Left lung (tissue), 10 donors: ENCODE data around the gene DTNB. TPM values are rescaled to one million over a fixed set of nuclear protein-coding genes. Genes with fewer than 3 reads are reported as not detected.

ENCODE experiments used
- ATAC-seq: fragments of 200-7000 bp; cut with Tn5 transposase; one replicate; pipeline ENCODE4 v1.9.1; 2020; ENCODE audit warnings: moderate library complexity
- DNase-seq, 4 donors: peaks; one replicate each; pipeline ENCODE4 v3.0.0-alpha.2; 2013 to 2020
- H3K27ac ChIP-seq, 2 donors: fragments of 200-600 bp; sonication (generic) in 1 of 2; one replicate each; pipeline versions ENCODE4 v1.5.0 to v1.8.0; 2020 to 2021
- H3K27me3 ChIP-seq, 2 donors: fragments of 200-600 bp; sonication (generic) in 1 of 2; one replicate each; pipeline versions ENCODE4 v1.5.0 to v1.8.0; 2020 to 2021
- H3K36me3 ChIP-seq, 2 donors: fragments of 200-600 bp; sonication (generic) in 1 of 2; one replicate each; pipeline versions ENCODE4 v1.5.0 to v1.8.0; 2020 to 2021
- H3K4me1 ChIP-seq, 2 donors: fragments of 200-600 bp; one replicate each; pipeline ENCODE4 v1.8.0; 2021
- H3K4me3 ChIP-seq, 2 donors: fragments of 200-600 bp; sonication (generic) in 1 of 2; one replicate each; pipeline versions ENCODE4 v1.5.0 to v1.8.0; 2020 to 2021; ENCODE audit warnings: mild to moderate bottlenecking in 1 of 2
- H3K9me3 ChIP-seq, 2 donors: fragments of 200-600 bp; sonication (generic) in 1 of 2; one replicate each; pipeline versions ENCODE4 v1.5.0 to v1.8.0; 2020 to 2021
- intact Hi-C, 2 donors: fragments of 100-400 bp; cut with DNase I; formaldehyde crosslinking; loops; one replicate each; pipeline versions ENCODE4 v1.11.2 to v1.14.2; 2022
- polyA plus RNA-seq, 6 donors: library from polyadenylated mRNA; unstranded; fragments of 120-200 nt; gene quantifications; one replicate each; pipeline ENCODE4 v1.2.1, GENCODE V29; 2013; ENCODE audit not compliant: insufficient read length in 6 of 6
- total RNA-seq, 2 donors: library from RNA; stranded (reverse); fragmentation: NEBNext Ultra II Directional; extraction: Animal tissue kit (Norgen Biotek cat#: 25700); gene quantifications; one replicate each; pipeline ENCODE4 v1.2.1, GENCODE V29; 2021
- TF ChIP-seq, protein P1 (sequence below), 2 donors: fragments of 200-600 bp; sonication (generic) in 1 of 2; IDR thresholded peaks; one replicate each; pipeline versions ENCODE4 v1.5.0 to v1.8.0; 2021; ENCODE audit warnings: antibody characterized with exemption in 2 of 2
- donor health status: DM: no; HTN: yes; CAD: no.
- donor health status: DM: no; HTN: no; CAD: no.

DTNB gene
- total and polyA plus RNA-seq, 8 donors, result 17.6 to 32.5 (median 29.5) TPM

DNA sequence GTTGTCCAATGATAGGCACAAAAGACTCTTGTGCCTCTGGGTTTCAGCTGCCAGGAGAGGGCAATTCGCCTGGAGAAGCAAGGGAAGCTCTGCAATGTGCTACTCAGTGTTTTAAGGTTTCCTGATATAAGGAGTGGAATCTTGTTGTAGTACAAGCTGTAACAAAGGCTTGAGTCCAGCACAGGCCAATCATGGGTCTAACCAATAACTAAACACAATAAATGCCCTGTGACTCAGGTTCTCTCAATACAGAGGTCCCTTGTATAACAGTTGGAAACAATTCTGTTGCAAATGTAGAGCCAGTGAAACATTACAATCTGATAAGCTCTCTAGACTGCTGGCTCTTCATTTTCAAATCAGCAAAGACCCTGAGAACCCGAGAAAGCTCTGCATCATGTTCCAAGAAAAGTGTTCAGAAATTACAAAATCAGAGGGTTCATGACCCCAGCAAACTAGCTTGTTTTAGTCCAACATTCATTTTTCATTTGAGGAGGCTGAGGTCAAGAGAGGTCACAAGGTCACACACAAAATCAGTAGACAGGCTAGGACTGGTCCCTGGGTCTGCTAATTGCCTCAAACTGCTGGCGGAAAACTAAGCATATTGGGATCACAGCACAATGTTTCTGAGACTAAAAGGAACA lies 272.7 kb downstream of the DTNB start:
- ATAC-seq (no peak), DNase-seq (peak in 1 of 4 donors; percentile 28)
- Histone ChIP-seq H3K27me3 (no peaks in the 10 kb centered on the region), H3K36me3 (no peaks in the 10 kb centered on the region), H3K4me3 (no peak overlapping the region), H3K4me1 (no peaks in the 10 kb centered on the region), H3K27ac (no peak overlapping the region), H3K9me3 (no peaks in the 10 kb centered on the region)
- intact Hi-C loops, result no loop called here
- TF ChIP-seq, protein P1, sequence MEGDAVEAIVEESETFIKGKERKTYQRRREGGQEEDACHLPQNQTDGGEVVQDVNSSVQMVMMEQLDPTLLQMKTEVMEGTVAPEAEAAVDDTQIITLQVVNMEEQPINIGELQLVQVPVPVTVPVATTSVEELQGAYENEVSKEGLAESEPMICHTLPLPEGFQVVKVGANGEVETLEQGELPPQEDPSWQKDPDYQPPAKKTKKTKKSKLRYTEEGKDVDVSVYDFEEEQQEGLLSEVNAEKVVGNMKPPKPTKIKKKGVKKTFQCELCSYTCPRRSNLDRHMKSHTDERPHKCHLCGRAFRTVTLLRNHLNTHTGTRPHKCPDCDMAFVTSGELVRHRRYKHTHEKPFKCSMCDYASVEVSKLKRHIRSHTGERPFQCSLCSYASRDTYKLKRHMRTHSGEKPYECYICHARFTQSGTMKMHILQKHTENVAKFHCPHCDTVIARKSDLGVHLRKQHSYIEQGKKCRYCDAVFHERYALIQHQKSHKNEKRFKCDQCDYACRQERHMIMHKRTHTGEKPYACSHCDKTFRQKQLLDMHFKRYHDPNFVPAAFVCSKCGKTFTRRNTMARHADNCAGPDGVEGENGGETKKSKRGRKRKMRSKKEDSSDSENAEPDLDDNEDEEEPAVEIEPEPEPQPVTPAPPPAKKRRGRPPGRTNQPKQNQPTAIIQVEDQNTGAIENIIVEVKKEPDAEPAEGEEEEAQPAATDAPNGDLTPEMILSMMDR (IDR thresholded peaks at IDR 0.05), result no peak

DNA sequence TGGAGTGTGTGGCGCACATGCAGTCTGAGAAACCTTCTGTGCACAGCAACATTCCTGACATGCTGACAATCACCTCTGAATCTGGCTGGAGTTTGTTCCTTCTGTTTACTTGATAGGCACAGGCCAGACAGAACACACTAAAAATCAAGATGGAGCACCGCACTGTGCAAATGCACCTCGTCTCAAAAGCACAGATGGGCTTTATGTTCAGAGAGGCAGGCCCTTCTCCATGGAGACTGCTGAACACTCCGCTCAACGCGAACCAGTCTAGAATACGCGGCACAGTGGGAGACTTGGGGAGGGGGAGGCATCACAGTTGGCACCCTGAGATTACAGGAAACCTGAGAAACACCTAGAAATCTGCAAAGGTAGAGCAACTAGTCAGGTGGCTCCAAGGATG lies 273.2 kb downstream of the DTNB start:
- ATAC-seq (no peak), DNase-seq (no peak)
- Histone ChIP-seq H3K36me3 (no peaks in the 10 kb centered on the region), H3K4me3 (no peak overlapping the region), H3K4me1 (no peaks in the 10 kb centered on the region), H3K9me3 (no peaks in the 10 kb centered on the region), H3K27ac (no peak overlapping the region), H3K27me3 (no peaks in the 10 kb centered on the region)
- TF ChIP-seq, protein P1 (IDR thresholded peaks at IDR 0.05), result no peak
- intact Hi-C loops, result no loop called here

DNA sequence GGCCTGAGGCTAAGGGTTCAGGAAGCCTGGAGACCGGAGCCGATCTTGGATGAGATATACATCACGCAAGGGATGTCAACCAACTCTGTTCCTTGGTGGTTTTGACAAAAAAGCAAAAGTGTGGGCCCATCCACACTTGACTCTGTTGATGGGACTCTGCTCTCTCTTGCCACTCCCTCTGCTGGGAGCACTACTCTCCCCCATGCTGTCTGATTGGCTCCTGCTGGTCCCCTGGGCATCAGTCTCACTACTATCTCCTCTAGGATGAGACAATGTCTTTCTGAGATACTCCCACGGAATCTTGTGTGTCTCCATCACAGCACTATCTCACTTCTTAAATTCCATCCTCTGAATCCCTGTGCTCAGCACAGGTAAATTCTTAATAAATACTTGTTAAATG lies 274.8 kb downstream of the DTNB start:
- intact Hi-C loops, result no loop called here
- TF ChIP-seq, protein P1 (IDR thresholded peaks at IDR 0.05), result no peak

DNA sequence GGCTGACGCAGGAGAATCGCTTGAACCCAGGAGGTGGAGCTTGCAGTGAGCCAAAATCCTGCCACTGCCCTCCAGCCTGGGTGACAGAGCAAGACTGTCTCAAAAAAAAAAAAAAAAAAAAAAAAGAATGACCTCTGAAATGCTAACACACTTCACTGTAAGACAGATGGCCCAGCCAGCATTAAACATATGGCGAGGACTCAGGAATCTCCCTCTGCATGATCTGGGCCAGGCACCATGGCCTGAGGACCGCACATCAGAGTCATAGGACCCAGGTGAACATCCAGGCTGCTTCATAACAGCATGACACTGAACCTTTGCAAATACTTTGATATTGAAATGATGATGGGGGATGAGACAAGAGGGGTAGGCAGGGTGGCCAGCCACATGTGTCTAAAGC lies 275.6 kb downstream of the DTNB start:
- TF ChIP-seq, protein P1 (IDR thresholded peaks at IDR 0.05), result no peak
- intact Hi-C loops, result no loop called here
- H3K4me1 ChIP-seq, result no peaks in the 10 kb centered on the region

More for the DNA sequence above, 274.8 kb downstream of the DTNB start:
- H3K9me3 ChIP-seq, result no peaks in the 10 kb centered on the region
- H3K4me3 ChIP-seq, result no peak overlapping the region
- H3K27me3 ChIP-seq, result no peaks in the 10 kb centered on the region
- ATAC-seq (no peak), DNase-seq (no peak)
- H3K4me1 ChIP-seq, result no peaks in the 10 kb centered on the region
- H3K27ac ChIP-seq, result no peak overlapping the region
- no peaks in the 10 kb centered on the region for H3K36me3 ChIP-seq

DNA sequence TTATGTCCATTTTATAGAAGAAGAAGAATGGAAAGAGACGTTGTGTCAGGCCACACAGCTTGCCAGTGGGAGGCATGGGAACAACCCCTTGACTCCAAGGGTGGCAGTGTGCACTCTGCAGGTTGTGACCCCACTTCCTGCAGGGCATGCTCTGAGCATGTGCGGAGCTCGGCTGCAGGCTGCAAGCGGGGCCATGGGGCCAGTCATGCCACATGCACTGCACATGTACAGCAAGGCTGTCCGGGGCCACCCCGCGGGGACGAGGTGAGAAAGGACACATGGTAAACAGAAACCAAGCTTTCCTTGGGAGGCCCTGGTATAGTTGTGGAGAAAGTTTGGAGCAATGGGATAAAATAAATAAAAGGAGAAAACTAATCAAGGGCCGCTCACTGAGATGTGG lies 284.2 kb downstream of the DTNB start:
- peaks cover 0 to 6% of the 10 kb centered on the region in 2 donors for H3K36me3 ChIP-seq
- DNase-seq (peak in 1 of 4 donors; percentile 79), ATAC-seq (no peak)
- TF ChIP-seq, protein P1 (IDR thresholded peaks at IDR 0.05), result no peak
- no peaks in the 10 kb centered on the region for H3K27me3 ChIP-seq
- no peaks in the 10 kb centered on the region for H3K4me1 ChIP-seq
- intact Hi-C loops, result no loop called here
- no peak overlapping the region for H3K4me3 ChIP-seq
- H3K27ac ChIP-seq, result no peak overlapping the region
- no peaks in the 10 kb centered on the region for H3K9me3 ChIP-seq

More for the DNA sequence above, 275.6 kb downstream of the DTNB start:
- H3K36me3 ChIP-seq, result no peaks in the 10 kb centered on the region
- no peak for DNase-seq
- H3K27me3 ChIP-seq, result no peaks in the 10 kb centered on the region
- ATAC-seq, result no peak
- no peak overlapping the region for H3K27ac ChIP-seq
- H3K4me3 ChIP-seq, result no peak overlapping the region
- no peaks in the 10 kb centered on the region for H3K9me3 ChIP-seq
